AG04449 (cell line): ENCODE measurements around the gene TSC1.

Source experiments
- CTCF ChIA-PET: fragments of 350-600 bp; formaldehyde crosslinking; extraction: SDS; loops from one replicate; lab custom pipeline; 2021; ENCODE audit warnings: antibody characterized with exemption; lab: Yijun Ruan, JAX
- POLR2A ChIA-PET: fragments of 400-600, 350-600 bp; formaldehyde crosslinking; extraction: SDS; loops from one replicate; lab custom pipeline; 2020; ENCODE audit warnings: antibody characterized with exemption, inconsistent platforms; lab: Yijun Ruan, JAX
- DNase-seq: peaks from one replicate; pipeline ENCODE4 v3.0.0-alpha.2; 2010; ENCODE audit warnings: low read depth, low spot score
- H3K4me3 ChIP-seq: 2 replicates; pipeline ENCODE4 v1.5.1; 2011; ENCODE audit warnings: low read depth, mild to moderate bottlenecking, control low read depth, low read length
- CTCF ChIP-seq: IDR thresholded peaks from one replicate; pipeline ENCODE4 v1.5.1; 2011; ENCODE audit warnings: mild to moderate bottlenecking, moderate library complexity, low read length, control low read depth, inconsistent platforms; ENCODE audit not compliant: insufficient read depth; ENCODE audit errors: missing control alignments

Gene TSC1

GRCh38 chr9:132894346-132894745, 50.1 kb downstream of the TSC1 start:
- no peak for TF ChIP-seq CTCF
- ChIA-PET CTCF (interaction anchor here (2.5 to 6.2 kb wide), 2 partner anchors 9 to 15 kb away, joined by 8 to 66 read pairs; partner anchors contain the start of gene SPACA9), POLR2A (no interaction called here)
- DNase-seq, result no peak
- H3K4me3 ChIP-seq, result no peak overlapping the region

DNA sequence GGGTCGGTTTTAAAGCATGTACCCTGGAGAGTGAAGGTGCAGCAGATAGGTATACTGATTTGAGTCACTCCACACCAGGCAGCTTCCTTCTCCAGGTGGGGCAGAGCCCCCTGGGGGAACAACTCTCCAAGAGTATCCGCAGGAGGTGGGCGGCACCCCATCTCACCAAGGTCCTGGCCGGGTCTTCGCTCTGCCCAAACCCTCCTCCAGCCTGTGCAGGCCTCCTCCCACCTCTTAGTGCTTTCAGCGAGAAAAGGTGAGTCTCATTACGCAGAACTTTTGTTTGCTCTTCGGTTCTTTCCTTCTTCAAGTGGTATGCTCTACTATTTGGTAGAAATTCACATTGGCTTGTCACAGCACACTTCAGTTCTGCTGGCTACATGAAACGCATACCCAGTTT, 52.0 kb downstream of the TSC1 start:
- CTCF ChIA-PET, result interaction anchor here (2.5 to 6.2 kb wide), 2 partner anchors 11 to 13 kb away, joined by 8 to 66 read pairs; partner anchors contain the start of gene SPACA9

DNA sequence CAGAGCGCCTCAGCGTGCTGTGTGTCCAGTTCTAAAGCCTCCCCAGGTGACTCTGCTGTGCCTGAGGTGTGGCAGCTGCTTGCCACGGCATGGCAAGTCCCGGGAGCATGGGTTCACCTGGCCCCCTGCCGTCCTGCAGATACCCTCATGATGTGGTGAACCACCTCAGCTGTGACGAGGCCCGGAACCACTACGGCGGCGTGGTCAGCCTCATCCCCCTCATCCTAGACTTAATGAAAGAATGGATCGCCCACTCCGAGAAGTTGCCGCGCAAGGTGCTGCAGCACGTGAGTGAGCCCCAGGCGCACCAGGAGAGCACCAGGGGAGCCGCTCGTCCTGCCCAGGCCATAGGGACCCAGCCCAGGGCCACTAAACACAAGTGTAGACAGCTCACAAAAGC, 56.3 kb downstream of the TSC1 start:
- DNase-seq, result no peak
- ChIA-PET POLR2A (interaction anchor here (0.7 kb wide), 1 partner anchor 10 kb away, joined by 3 read pairs; the partner anchor contains the start of gene SPACA9), CTCF (interaction anchor here (1.0 to 1.2 kb wide), 2 partner anchors 13 to 17 kb away, joined by 3 read pairs; no protein-coding TSS in a partner anchor)
- no peak for TF ChIP-seq CTCF
- no peak overlapping the region for H3K4me3 ChIP-seq

More for the DNA sequence above, 52.0 kb downstream of the TSC1 start:
- POLR2A ChIA-PET, result no interaction called here
- no peak overlapping the region for H3K4me3 ChIP-seq
- no peak for DNase-seq
- TF ChIP-seq CTCF, result no peak

DNA sequence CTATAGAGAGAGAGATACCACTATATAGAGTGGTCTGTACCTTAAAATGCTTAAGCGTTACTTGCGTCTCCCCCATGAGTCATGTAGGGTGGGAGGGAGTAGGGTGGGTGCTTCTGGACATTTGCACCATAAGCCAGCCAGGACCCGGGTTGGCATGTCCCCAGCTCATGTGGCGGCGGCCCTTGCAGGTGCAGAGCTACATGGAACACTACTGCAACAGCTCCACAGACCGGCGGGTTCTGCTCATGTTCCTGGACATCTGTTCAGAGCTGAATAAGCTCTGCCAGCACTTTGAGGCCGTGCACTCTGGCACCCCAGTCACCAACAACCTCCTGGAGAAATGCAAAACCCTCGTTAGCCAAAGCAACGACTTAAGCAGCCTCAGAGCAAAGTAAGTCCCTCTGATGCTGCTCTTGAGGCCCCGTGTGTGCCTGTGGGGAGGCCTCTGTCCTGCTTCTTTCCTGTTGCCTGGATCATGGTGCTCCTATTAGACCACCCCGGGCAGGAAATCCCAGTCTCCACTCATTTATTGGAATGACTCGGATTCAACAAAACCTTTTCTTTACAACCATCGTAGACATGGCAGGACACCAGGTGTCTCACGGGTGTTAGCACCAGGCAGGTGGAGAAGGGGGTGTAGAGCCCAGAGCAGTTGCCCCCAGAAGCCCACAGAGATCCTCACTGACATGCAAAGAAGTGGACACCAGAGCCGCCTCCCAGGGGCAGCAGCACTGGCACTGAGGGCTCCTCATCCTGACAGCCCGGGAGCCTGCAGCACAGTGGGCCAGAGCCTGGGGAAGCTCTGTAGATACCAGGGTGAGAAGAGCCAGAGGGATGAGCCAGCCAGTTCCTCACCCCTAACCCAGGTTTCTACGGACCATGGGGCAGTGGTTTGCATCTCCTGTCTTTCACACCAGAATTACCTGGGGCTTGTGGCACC, 57.0 kb downstream of the TSC1 start:
- no peak overlapping the region for H3K4me3 ChIP-seq
- no peak for DNase-seq
- TF ChIP-seq CTCF, result no peak
- CTCF ChIA-PET, result interaction anchor here (0.9 to 1.0 kb wide), 2 partner anchors 9 to 17 kb away, joined by 3 read pairs; no protein-coding TSS in a partner anchor
- POLR2A ChIA-PET, result no interaction called here

- ChIA-PET CTCF (interaction anchor here (0.9 to 1.9 kb wide), 3 partner anchors 10 to 72 kb away, joined by 3 to 7 read pairs (median 4); no protein-coding TSS in a partner anchor), POLR2A (no interaction called here)
- DNase-seq, result no peak
- no peak for TF ChIP-seq CTCF
- no peak overlapping the region for H3K4me3 ChIP-seq
These were observed 58.1 kb downstream of the TSC1 start for GRCh38 chr9:132886334-132886725.

DNA sequence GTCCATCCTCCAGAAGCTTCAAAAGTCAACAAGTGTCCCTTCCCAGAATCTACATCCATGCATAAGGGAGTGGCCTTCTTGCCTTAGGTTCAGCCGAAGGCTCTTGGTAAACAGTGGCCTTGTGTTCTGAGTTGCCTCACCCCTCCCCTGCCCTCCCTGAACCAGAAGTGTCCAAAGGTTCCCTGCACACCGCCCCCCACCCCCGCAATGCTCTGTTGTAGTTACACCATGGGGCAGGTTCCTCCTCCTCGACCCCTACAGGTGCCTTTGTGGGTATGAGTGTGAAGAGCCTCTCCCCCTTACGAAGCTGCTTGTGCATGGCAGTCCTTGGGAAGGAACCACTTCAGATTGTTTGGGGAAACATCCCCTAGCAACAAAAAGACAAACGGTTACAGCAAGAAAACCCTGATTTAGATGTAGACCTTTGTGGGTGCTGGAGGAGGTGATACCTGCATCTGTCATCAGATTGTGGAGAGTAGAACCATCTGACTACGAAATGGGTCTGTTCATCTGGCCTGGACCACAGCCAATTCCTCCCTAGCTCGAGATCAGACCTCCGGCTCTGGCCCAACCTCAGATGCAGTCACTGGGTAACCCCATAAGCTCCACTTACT, 58.6 kb downstream of the TSC1 start:
- no peak for DNase-seq
- no peak overlapping the region for H3K4me3 ChIP-seq
- ChIA-PET POLR2A (no interaction called here), CTCF (interaction anchor here (1.2 to 1.9 kb wide), 2 partner anchors 15 to 72 kb away, joined by 4 to 7 read pairs; no protein-coding TSS in a partner anchor)
- no peak for TF ChIP-seq CTCF
